Stimulated activated naive CD4-positive, alpha-beta T cell (primary cell): Measurements from ENCODE around the gene SLC36A4.
"Not testable (repeated sequence)": the region's sequence is repeated elsewhere in the genome, so short reads cannot be mapped to it uniquely, and the experiment has no call there.

Experiments
- DNase-seq, 6 experiments: peaks; one replicate each; lab custom pipeline; 2025; lab: John Stamatoyannopoulos, UW

Gene SLC36A4

DNA sequence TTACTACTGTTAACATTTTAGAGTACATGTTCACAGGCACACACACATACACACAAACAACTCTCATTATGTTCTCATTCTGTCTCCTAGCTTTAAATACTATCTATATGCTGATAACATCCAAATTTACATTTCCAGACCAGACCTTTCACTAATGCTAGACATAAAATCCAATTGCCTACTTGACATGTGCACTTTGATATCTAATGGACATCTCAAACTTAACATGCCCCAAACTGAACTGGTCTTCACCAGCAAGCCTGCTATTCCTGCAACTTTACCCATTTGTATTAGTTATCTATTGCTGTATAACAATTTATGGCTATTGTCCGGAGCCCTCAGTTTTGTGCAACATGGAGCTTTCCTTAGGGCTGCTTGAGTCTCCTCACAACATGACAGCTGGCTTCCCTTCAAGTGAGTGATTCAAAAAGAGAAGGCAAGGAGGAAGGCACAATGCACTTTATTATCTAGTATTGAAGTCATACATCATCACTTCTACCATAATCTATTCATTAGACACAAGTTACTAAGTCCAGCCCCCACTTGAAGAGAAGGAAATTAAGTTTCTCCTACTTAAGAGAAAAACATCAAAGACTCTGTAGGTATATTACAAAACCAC lies 3.0 kb downstream of the SLC36A4 start:
- DNase-seq = no peak

DNA sequence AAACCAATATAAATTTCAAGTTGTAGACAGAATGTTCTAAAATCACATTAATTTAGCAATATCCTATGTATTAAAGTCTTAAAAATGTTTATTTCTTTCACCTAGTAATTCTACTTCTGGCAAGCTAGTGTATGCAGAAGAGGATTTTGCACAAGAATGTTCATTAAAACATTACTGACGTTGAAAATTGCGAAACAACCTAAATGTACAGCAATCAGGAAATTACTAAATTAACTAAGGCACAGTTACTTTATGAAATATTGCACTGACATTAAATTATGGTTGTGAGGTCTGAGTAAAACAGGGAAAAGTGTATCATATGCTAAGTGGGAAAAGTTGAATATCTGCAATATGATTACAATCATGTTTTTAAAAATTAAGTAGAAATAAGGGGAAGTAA lies 4.1 kb downstream of the SLC36A4 start:
- DNase-seq = no peak

DNA sequence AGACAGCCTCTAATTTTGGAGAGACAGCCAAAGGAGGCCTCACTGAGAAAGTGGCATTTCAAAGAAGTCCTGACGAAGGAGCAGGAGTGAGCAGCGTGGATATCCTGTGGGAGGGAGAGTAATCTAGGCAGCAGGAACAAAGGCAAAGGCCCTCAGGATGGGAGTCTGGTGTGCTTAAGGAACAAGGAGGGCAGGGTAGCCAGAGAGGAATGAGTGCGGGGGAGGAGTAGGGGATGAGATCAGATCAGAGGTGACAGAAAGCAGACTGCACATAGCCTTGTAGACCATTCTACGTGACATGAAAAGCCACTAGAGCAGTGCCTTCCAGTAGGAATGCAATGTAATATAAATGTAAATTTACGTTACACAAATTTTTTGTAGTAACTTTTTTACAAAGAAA lies 5.6 kb downstream of the SLC36A4 start:
- DNase-seq = no peak

DNA sequence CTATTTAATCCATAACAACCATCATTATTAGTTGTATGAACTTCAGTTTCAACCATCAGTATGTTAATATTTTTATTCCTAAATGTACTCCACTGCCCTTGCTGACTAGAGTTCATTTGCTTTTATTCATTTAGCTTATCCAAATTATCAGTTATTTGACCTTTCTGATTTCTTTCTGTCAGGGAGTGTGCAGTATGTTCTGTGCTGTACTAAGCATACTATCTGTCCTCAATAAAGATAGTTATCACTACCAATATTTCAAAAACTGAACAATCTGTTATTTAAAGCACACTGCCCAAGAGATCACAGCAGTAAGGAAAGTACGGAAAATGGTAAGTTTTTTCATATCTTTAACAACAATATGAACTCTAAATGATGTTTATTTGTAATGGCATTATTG lies 8.3 kb downstream of the SLC36A4 start:
- no peak for DNase-seq

DNA sequence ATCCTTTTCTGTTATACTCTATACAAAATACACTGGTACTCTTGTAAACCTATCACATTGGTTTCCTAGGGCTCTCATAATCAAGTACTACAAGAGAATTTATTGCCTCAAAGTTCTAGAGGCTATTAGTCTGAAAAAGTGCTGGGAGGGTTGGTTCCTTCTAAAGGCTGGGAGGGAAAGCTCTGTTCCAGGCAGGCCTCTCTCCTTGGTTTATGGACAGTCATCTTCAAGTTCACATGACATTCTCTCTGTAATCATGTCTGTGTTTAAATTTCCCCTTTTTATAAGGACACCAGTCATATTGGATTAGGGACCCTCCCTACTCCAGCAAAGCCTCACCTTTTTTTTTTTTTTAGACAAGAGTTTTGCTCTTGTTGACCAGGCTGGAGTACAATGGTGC lies 9.1 kb downstream of the SLC36A4 start:
- no peak for DNase-seq

DNA sequence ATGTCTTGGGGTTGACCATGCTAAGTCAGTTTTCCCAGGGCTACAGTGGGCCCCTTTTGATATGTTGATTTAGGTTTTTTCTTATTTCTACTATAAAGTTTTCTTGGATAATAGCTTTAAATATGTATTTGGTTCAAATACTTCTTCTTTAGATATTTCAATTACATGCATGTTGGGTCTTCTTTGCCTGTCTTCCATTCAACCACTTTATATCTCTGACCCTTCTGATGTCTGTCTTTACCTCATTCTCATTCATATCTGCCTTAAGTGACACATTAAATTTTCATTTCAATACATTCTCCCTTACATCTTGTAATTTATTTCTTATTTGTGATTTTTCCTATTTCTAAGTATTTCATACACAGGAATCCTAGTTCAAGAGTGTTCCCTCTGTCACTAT lies 10.5 kb downstream of the SLC36A4 start:
- DNase-seq = no peak

DNA sequence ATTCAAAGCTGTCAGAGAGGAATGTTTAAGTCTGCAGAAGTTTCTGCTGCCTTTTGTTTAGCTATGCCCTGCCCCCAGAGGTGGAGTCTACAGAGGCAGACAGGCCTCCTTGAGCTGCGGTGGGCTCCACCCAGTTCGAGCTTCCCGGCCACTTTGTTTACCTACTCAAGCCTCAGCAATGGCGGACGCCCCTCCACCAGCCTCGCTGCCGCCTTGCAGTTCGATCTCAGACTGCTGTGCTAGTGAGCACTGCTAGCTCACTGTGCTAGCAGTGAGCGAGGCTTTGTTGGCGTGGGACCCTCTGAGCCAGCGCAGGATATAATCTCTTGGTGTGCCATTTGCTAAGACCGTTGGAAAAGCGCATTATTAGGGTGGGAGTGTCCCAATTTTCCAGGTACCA lies 19.9 kb downstream of the SLC36A4 start:
- not testable (repeated sequence) for DNase-seq

DNA sequence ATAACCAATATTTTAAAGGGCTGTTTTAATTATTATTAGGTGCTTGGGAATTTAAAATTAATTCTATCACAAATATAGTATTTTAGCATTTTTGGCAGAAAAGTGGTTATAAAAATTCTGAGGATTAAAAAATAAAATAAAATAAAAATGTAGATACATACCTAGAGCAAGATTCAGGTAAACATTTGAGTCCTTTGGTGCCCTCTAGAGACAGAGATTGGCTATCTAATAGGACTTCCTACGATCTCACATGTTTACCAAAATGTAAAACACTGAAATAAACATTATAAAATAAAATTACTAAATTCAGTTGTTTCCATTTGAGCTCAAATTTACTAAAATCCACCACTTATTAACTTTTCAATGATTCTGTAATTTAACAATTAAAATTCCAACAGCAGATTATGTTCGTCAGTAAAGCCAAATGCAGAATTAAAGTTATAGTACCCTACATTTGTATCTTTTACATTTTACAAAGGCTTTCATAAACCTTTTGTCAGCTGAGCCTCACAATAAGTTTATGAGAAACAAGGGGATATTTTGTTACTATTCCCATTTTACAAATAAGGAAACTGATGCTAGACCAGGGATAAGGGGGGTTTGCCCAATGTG lies 27.7 kb downstream of the SLC36A4 start:
- no peak for DNase-seq

DNA sequence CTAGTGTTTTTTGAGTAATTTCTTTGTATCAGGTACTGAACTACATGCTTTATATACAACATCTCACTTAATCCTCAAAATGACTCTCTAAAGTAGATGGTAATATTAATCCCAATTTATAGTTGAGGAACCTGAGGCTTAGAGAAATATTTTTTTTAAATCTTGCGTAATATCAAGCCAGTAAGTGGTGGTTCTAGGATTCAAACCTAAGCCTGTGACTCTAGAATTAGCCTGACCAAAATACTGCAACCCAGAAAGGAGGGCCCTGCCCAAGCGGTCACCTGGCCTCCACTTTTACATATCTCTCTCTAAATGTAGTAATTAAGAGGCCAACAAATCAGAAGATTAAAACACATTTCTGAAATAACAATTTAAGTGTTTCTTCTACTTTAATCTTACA lies 28.6 kb downstream of the SLC36A4 start:
- no peak for DNase-seq

DNA sequence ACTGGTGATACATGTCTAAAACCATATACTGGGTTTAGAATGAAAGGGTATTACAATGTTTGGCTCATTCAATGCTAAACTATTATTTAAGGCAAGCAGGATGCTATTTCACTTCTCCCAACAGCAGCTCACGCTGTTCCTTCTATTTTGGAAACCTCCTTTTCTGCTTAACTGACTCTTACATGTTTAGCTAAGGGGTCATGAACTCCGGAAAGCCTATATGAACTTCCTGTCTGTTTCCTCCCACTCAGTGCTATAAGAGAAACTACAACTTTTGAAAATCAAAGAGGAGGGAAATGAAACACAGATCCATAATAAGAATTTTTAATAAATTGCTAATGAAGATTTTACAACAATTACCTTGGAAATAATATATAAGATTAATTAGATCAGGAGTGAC lies 30.9 kb downstream of the SLC36A4 start:
- no peak for DNase-seq

DNA sequence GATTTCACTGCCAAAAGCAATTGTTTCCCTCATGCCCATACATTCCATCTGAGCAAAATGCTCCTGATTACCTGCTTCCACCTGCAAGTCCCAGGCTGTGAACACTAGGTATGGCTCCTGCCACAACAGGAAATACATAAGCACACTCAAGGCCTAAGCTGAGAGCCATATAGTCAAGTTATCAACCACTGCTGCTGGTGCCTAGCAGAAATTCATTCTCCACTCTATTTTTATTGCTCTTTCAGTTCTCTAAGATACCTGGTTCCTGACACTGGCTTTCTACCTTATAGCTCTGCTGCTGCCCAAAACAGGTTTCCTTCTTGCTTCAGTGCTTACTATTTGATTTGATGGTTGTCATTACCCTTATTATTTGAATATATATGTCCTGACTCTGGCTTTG lies 31.6 kb downstream of the SLC36A4 start:
- DNase-seq = no peak

DNA sequence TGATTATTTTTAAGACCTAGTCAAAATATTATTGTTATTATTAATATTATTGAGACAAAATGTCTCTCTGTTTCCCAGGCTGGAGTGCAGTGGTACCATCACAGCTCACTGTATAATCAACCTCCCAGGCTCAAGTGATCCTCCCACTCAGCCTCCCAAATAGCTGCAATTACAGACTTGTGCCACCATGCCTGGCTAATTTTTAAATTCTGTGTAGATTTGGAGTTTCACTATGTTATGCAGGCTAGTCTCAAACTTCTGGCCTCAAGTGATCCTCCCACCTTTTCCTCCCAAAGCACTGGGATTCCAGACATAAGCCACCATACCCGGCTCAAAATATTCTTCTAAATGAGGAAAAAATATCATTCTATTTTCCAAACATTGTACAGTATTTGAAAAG lies 37.0 kb downstream of the SLC36A4 start:
- no peak for DNase-seq

DNA sequence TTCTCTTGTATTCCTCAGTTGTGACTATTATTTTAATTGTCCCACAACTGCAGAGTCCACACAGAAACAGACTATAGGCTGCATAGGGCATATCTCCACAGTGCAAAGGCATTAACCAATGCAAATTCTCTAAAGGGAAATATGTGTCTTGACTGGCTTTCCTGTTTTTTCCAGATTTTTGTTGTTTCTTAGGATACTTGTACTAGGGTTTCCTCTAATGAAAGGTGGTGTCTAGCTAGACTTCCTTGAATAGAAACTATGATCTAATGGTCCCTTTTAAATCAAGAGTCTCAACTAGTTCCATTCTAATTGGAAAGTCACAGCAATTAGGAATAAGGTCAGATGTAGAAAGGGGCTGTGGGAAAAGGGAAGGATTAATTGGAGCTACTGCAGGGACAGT lies 37.6 kb downstream of the SLC36A4 start:
- DNase-seq = no peak

DNA sequence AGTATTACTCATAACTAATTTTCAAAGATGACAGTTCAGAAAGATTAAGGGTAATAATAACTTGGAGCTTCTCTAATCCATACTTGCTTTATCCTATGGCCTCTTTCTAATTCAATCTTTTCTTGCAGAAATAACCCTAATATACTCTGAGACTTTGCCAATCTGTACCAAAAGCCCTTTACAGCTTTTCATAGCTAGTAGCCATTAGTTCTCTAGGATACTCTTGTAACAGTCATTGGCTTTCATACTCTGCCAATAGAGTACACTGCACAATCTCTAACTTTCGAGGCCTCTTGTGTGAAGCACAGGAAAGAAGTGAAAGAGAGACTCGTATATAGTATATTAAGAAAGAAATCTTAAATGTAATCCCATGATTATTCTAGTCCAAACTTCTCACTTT lies 38.1 kb downstream of the SLC36A4 start:
- no peak for DNase-seq

DNA sequence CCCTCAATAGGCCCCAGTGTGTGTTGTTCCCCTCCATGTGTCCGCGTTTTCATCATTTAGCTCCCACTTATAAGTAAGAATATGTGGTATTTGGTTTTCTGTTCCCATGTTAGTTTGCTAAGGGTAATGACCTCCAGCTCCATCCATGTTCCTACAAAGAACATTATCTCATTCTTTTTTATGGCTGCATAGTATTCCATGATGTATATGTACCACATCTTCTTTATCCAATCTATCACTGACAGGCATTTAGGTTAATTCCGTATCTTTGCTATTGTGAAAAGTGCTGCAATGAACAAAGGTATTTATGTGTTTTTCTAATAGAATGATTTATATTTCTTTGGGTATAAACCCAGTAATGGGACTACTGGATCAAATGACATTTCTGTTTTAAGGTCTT lies 42.1 kb downstream of the SLC36A4 start:
- DNase-seq = no peak

DNA sequence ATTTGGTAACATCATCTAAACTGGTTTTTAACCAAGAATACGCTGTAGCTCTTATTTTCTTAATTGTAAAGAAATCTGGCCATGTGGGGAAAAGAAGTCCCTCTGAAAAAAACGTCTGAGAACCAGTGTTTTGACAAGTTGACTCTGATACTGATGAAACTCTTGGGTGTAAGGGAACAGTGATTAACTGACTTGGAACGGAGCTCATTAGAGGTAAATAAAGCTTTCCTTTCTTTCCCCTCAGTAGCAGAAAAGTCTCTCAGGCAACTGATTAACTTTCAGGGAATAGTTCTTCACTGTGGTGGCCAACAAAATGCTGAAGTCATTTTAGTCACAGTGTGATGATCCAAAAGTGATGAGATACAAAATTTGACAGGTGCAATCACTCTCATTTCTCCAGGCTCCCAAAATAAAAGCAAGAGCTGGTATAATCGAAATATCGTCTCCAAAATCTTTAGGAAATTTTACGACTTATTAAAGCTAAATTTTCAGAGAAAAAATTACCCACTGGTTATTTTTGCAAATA lies 52.3 kb downstream of the SLC36A4 start:
- no peak for DNase-seq

DNA sequence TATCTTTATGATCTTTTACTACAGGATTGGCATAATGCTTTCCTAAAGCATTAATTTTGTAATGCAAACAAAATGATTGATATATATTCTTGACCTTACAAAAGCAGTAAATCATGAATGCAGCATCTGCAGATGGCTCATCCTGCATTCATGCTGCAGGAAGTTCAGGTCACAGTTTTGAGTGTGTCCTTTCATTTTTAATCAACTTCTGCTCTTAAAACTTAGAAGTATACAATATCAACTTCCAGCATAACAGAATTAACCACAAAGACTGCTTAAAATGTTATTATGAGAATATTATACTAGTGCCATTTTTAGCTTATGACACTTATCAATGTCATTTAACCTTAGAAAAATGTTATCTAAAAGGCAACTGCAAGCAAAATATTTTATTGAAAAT lies 54.0 kb downstream of the SLC36A4 start:
- no peak for DNase-seq

DNA sequence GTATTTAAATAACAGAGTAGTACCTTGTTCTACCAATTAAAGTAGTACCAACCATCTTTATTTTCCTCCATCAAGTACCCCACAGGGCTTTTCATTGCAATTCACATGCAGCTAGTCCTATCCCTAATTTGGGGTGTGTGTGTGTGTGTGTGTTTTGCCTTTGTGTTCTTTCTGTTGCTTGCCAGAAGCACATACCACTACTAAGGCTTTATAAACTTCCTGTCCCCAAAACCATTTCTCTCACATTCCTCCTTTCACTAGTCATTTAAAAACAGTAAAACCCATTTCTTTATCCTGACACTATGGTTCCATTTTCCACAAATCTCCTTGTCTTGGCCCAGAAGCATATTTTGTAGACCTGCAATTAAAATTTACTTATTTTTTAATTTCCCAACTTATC lies 54.6 kb downstream of the SLC36A4 start:
- DNase-seq = no peak

DNA sequence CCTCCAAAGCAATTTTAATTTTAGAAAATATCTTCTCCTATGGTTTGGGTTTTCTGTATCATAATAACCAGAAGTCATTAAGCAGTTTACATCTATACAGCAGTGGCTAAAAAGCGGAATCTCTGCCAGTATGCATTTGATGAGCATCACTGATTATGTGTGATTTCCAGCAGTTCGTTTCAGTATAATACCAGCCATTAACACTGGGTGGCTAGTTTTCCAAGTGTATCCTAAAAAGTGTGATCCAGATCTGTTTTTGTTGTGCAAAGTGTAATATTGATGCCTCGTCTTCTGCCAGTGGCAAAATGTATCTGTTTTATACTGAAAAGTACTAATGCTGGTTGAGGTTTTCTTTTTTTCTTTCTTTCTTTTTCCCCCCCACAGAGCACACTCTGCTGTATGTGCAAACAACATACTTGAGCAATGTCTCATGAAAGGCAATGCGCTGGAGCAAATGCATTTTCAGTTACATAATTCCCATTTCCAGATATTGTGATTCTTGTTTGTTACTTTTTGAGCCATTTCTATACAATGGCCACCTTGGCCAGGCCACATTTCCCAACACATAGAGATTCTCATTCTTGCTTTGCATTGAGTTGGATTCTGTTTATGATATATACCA lies 64.2 kb downstream of the SLC36A4 start:
- no peak for DNase-seq

DNA sequence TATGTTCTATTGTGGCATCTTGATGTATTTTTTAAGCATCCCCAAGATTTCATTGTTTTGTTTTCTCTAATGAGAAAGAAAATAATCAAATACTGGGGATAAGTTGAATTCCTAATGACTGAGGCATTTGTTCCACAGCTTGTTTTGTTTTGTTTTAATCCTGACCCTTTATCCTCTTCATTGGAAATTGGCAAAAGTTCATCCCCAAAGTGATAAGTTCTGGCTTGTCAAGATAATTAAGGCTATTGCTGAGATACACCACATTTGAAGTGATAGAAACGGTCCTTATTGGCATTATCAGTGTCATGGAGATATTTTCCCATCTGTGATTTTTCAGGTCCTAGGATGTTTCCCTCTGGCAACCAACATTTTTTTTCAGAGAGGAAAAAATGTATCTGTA lies 65.0 kb downstream of the SLC36A4 start:
- no peak for DNase-seq

DNA sequence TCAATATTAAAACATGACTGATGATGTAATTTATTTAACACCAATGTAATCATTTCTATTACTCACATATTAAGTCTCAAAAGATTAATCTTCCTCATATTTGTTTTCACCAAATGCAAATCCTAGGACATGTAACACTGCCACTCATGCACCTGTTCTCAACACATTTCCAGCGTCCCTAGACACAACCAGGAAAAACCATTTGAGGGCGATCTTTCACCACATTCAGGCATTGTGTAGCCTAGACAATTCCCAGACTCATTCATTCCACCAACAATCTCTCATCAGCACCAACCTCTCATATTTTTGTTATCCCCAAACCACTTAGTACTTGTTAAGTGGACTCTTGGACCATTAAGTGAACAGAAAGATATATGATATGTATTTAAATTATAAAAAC lies 66.1 kb downstream of the SLC36A4 start:
- no peak for DNase-seq

DNA sequence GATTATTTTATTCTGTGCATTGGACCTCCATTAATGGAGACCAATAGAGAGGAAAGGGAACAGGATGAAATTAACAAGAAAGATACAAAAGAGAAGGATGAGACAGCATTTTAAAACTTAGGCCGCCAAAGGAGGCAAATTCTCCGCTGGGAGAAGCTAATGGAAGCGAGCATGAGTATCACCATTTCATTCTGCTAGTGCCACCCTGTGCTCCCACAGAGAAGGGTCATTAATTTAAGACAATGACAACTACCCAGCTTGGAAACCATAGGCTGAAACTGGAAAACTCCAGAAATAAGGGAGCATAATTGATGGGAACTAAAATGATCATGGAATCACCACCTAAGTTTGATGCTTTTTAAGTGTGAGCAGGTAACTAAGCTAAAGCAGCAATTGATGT lies 69.2 kb downstream of the SLC36A4 start:
- no peak for DNase-seq

DNA sequence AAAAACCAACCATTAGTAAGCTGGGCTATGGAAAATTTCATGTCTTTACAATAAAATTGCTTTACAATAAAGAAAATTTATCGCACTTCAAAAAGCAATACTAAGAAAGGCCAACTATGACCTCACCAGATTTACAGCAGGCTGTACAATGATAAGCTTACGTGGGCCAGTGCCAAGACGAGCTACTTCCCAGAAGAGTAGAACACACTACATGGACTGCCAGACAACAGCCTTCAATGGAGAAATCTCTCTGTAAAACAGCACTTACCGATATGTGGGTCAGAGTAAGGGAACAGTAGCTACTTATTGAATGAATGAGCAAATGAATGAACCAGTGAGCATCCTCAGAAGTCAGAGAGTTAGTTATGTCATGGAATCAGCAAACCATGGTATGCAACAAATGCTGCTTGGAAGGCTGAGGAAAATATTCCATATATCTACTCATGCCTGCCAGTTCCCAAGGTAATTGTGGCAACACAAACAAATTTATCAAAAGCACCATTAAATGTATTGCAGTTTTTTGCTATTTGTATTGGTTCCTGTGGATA lies 74.4 kb downstream of the SLC36A4 start:
- DNase-seq = no peak
